ENCODE results near the gene FCN3. TPM values are rescaled to one million over a fixed set of nuclear protein-coding genes. Genes with fewer than 3 reads are reported as not detected.
A peak's percentile ranks its signal among the peaks of the same experiment; 100 is the strongest.

FCN3 gene
- total RNA-seq, 1 experiment from 2014 or later = not detected

DNA sequence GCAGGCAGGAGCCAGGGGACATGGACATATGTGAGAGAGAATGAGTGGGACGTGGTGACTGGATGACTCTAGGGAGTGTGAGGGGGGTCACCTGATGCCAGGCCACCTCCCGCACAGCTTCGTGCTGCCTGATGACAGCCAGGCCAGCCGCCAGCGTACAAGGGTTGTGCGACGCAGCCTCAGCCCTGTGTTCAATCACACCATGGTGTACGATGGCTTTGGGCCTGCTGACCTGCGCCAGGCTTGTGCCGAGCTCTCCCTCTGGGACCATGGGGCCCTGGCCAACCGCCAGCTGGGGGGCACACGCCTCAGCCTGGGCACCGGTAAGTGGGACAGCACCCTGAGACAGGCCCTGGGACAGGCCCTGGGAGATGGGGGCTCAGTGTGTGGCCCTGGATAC, 21.5 kb downstream of the FCN3 start:
- ChIA-PET CTCF (interaction anchor here (0.6 to 2.0 kb wide), 4 partner anchors 13 to 246 kb away, joined by 3 to 12 read pairs (median 4); partner anchors contain the start of gene MAP3K6), POLR2A (interaction anchor here (0.9 to 5.9 kb wide), 4 partner anchors 9 to 53 kb away, joined by 5 to 33 read pairs (median 16); partner anchors contain the start of genes MAP3K6 and SYTL1)
- intact Hi-C loops (cut with micrococcal nuclease) = no loop called here
- Mint-ChIP-seq H3K27ac (ENCODE audit: low read depth, unreplicated experiment) (peak overlapping the region; percentile 54), H3K4me1 (ENCODE audit: insufficient read depth, unreplicated experiment) (peaks cover under 1% of the 10 kb centered on the region), H3K27me3 (ENCODE audit: insufficient read depth, unreplicated experiment) (no peaks in the 10 kb centered on the region), H3K9me3 (ENCODE audit: unreplicated experiment) (no peaks in the 10 kb centered on the region), H3K36me3 (ENCODE audit: insufficient read depth, unreplicated experiment) (peaks cover 85% of the 10 kb centered on the region), H3K4me3 (ENCODE audit: unreplicated experiment) (no peak overlapping the region)
- DNase-seq (ENCODE audit: unreplicated experiment) = no peak
- BruUV-seq (replicated peaks) = no TSS peak
- TF ChIP-seq, protein P1, sequence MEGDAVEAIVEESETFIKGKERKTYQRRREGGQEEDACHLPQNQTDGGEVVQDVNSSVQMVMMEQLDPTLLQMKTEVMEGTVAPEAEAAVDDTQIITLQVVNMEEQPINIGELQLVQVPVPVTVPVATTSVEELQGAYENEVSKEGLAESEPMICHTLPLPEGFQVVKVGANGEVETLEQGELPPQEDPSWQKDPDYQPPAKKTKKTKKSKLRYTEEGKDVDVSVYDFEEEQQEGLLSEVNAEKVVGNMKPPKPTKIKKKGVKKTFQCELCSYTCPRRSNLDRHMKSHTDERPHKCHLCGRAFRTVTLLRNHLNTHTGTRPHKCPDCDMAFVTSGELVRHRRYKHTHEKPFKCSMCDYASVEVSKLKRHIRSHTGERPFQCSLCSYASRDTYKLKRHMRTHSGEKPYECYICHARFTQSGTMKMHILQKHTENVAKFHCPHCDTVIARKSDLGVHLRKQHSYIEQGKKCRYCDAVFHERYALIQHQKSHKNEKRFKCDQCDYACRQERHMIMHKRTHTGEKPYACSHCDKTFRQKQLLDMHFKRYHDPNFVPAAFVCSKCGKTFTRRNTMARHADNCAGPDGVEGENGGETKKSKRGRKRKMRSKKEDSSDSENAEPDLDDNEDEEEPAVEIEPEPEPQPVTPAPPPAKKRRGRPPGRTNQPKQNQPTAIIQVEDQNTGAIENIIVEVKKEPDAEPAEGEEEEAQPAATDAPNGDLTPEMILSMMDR (IDR thresholded peaks at IDR 0.05; ENCODE audit: unreplicated experiment) = no peak

DNA sequence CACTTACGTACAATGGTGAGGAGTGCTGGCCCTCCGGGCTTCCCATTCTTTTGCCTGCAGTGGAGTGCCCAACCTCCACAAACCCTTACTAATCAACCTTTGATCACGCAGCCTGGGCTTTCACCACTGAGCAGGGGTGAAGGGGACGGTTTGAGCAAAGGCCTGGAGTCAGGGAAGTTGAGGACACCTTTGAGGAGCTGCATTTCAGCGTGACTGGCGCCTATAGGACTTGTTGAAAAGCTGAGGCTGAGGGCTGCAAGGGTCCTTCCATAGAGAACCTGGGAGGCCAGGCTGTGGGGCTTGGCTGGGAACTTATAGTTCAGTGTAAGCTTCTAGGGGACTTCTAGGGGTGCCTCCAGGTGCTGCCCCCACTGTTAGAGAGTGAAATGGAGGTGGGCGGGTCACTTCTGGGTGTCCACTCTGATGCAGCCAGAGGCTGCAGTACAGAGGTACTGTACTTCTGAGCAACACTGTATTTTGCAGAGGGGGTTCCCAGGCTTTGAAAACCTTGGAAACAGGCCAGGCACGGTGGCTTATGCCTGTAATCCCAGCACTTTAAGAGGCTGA, 23.0 kb downstream of the FCN3 start:
- TF ChIP-seq, protein P1 (IDR thresholded peaks at IDR 0.05; ENCODE audit: unreplicated experiment) = no peak
- Mint-ChIP-seq H3K27me3 (ENCODE audit: insufficient read depth, unreplicated experiment) (no peaks in the 10 kb centered on the region), H3K36me3 (ENCODE audit: insufficient read depth, unreplicated experiment) (peaks cover 84% of the 10 kb centered on the region), H3K27ac (ENCODE audit: low read depth, unreplicated experiment) (no peak overlapping the region), H3K4me3 (ENCODE audit: unreplicated experiment) (no peak overlapping the region), H3K9me3 (ENCODE audit: unreplicated experiment) (no peaks in the 10 kb centered on the region), H3K4me1 (ENCODE audit: insufficient read depth, unreplicated experiment) (peaks cover 13% of the 10 kb centered on the region)
- ChIA-PET CTCF (interaction anchor here (0.7 to 1.2 kb wide), 2 partner anchors 15 to 51 kb away, joined by 4 read pairs; partner anchors contain the start of gene MAP3K6), POLR2A (interaction anchor here (1.0 to 5.9 kb wide), 4 partner anchors 8 to 15 kb away, joined by 3 to 33 read pairs (median 16); partner anchors contain the start of genes MAP3K6 and SYTL1)
- intact Hi-C loops (cut with micrococcal nuclease) = no loop called here
- no peak for DNase-seq (ENCODE audit: unreplicated experiment)
- BruUV-seq (replicated peaks) = no TSS peak

DNA sequence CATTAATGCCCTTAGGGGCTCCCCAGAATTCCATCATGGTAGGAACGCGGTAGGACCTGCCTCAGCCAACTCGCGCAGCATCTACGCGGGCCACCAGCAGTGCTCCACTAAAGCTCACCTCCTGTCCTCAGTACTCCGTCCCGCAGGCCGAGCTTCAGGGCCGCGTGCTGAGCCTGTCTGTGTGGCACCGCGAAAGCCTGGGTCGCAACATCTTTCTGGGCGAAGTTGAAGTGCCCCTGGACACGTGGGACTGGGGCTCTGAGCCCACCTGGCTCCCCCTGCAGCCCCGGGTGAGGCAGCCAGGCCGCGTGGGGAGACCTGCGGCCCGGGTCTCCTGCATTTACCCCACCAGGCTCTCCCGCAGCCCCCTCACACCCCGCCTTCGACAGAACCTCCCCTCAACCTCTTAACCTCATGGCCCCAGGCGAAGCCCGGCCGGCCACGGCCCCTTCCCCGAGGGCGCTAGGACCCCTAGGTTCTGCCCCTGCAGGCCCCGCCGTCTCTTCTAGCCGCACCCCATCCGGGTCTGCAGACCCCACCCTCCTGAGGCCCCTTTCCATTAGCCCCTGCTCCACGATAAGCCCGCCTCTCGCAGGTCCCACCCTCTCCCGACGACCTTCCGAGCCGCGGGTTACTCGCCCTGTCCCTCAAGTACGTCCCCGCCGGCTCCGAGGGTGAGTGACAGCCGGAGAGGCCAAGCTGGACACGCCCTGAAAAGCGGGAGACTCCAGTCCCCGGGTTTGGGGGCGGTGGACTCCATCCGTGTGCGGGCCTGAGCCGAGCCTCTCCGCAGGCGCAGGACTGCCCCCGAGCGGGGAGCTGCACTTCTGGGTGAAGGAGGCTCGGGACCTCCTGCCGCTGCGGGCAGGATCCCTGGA, 23.7 kb downstream of the FCN3 start:
- Mint-ChIP-seq H3K9me3 (ENCODE audit: unreplicated experiment) (no peaks in the 10 kb centered on the region), H3K4me1 (ENCODE audit: insufficient read depth, unreplicated experiment) (peaks cover 18% of the 10 kb centered on the region), H3K27me3 (ENCODE audit: insufficient read depth, unreplicated experiment) (no peaks in the 10 kb centered on the region), H3K36me3 (ENCODE audit: insufficient read depth, unreplicated experiment) (peaks cover 83% of the 10 kb centered on the region), H3K27ac (ENCODE audit: low read depth, unreplicated experiment) (no peak overlapping the region), H3K4me3 (ENCODE audit: unreplicated experiment) (no peak overlapping the region)
- no TSS peak for BruUV-seq (replicated peaks)
- intact Hi-C loops (cut with micrococcal nuclease) = no loop called here
- ChIA-PET POLR2A (interaction anchor here (1.4 to 5.9 kb wide), 3 partner anchors 9 to 16 kb away, joined by 3 to 33 read pairs (median 27); partner anchors contain the start of genes MAP3K6 and SYTL1), CTCF (interaction anchor here (0.7 kb wide), 1 partner anchor 51 kb away, joined by 4 read pairs; no protein-coding TSS in a partner anchor)
- TF ChIP-seq, protein P1 (IDR thresholded peaks at IDR 0.05; ENCODE audit: unreplicated experiment) = no peak
- no peak for DNase-seq (ENCODE audit: unreplicated experiment)
